ENCODE results near the gene ASH1L.
A peak's percentile ranks its signal among the peaks of the same experiment; 100 is the strongest.
"Not testable (repeated sequence)": the region's sequence is repeated elsewhere in the genome, so short reads cannot be mapped to it uniquely, and the experiment has no call there.

ASH1L gene

GRCh38 chr1:155313261-155313660 is 249.3 kb downstream of the ASH1L start:
- no peak for DNase-seq (ENCODE audit: low read depth in 2 of 3, low spot score in 1 of 3)

- DNase-seq (ENCODE audit: low read depth in 2 of 3, low spot score in 1 of 3), result no peak
Observed at GRCh38 chr1:155309423-155310021, 253.1 kb downstream of the ASH1L start.

GRCh38 chr1:155308493-155309422 is 253.8 kb downstream of the ASH1L start, which contains the start of gene FDPS:
FDPS (plus strand) TSS chr1:155308866; CDS start chr1:155309790, 924 bp downstream.
- peak; percentile 92 to 98 (median 94) for DNase-seq (ENCODE audit: low read depth in 2 of 3, low spot score in 1 of 3)

GRCh38 chr1:155307247-155307740 is 255.3 kb downstream of the ASH1L start:
- DNase-seq (ENCODE audit: low read depth in 2 of 3, low spot score in 1 of 3), result no peak

GRCh38 chr1:155305881-155306391 is 256.7 kb downstream of the ASH1L start:
- no peak for DNase-seq (ENCODE audit: low read depth in 2 of 3, low spot score in 1 of 3)

- no peak for DNase-seq (ENCODE audit: low read depth in 2 of 3, low spot score in 1 of 3)
Observed at GRCh38 chr1:155304558-155305063, 258.0 kb downstream of the ASH1L start.

GRCh38 chr1:155301342-155301841 is 261.2 kb downstream of the ASH1L start, which contains the start of gene PKLR:
PKLR (minus strand) TSS chr1:155301438; CDS start chr1:155301395, 43 bp downstream.
- DNase-seq (ENCODE audit: low read depth in 2 of 3, low spot score in 1 of 3), result no peak

GRCh38 chr1:155300553-155301329 is 261.9 kb downstream of the ASH1L start:
- DNase-seq (ENCODE audit: low read depth in 2 of 3, low spot score in 1 of 3), result no peak

GRCh38 chr1:155300024-155300423 is 262.6 kb downstream of the ASH1L start:
- no peak for DNase-seq (ENCODE audit: low read depth in 2 of 3, low spot score in 1 of 3)

- DNase-seq (ENCODE audit: low read depth in 2 of 3, low spot score in 1 of 3), result no peak
Observed at GRCh38 chr1:155297384-155297783, 265.2 kb downstream of the ASH1L start.

GRCh38 chr1:155296661-155297060 is 265.9 kb downstream of the ASH1L start:
- no peak for DNase-seq (ENCODE audit: low read depth in 2 of 3, low spot score in 1 of 3)

- no peak for DNase-seq (ENCODE audit: low read depth in 2 of 3, low spot score in 1 of 3)
Observed at GRCh38 chr1:155295942-155296267, 266.7 kb downstream of the ASH1L start.

GRCh38 chr1:155295183-155295941 is 267.2 kb downstream of the ASH1L start:
- DNase-seq (ENCODE audit: low read depth in 2 of 3, low spot score in 1 of 3), result no peak

GRCh38 chr1:155294520-155295182 is 268.0 kb downstream of the ASH1L start:
- DNase-seq (ENCODE audit: low read depth in 2 of 3, low spot score in 1 of 3), result no peak

- no peak for DNase-seq (ENCODE audit: low read depth in 2 of 3, low spot score in 1 of 3)
Observed at GRCh38 chr1:155293086-155293749, 269.4 kb downstream of the ASH1L start.

GRCh38 chr1:155291006-155291405 is 271.6 kb downstream of the ASH1L start:
- DNase-seq (ENCODE audit: low read depth in 2 of 3, low spot score in 1 of 3), result not testable (repeated sequence)

- DNase-seq (ENCODE audit: low read depth in 2 of 3, low spot score in 1 of 3), result no peak
Observed at GRCh38 chr1:155287987-155288543, 274.5 kb downstream of the ASH1L start.

GRCh38 chr1:155286544-155286943 is 276.1 kb downstream of the ASH1L start:
- DNase-seq (ENCODE audit: low read depth in 2 of 3, low spot score in 1 of 3), result no peak

- no peak for DNase-seq (ENCODE audit: low read depth in 2 of 3, low spot score in 1 of 3)
Observed at GRCh38 chr1:155285631-155286044, 277.0 kb downstream of the ASH1L start.

Measured in stimulated activated CD4-positive, alpha-beta T cell treated with anti-CD3 and anti-CD28 coated beads, Interleukin-12 subunit alpha, Interleukin-12 subunit beta, amount 100 ng/mL, for 48 hours (primary cell).